Neuronal stem cell (in vitro differentiated cells): Measurements from ENCODE around the gene STT3A.

Experiments used
- DNase-seq: peaks from one replicate; pipeline ENCODE4 v3.0.0-alpha.2; 2013; ENCODE audit warnings: low spot score
- H2AFZ ChIP-seq: one replicate; pipeline ENCODE4 v1.6.1; 2013; ENCODE audit warnings: mild to moderate bottlenecking, low read length, inconsistent platforms
- H2AK5ac ChIP-seq: 2 replicates; pipeline ENCODE4 v1.6.1; 2013; ENCODE audit warnings: low read depth, mild to moderate bottlenecking, inconsistent platforms, low read length, moderate library complexity, mixed read lengths
- H2BK120ac ChIP-seq: 2 replicates; pipeline ENCODE4 v1.6.1; 2013; ENCODE audit warnings: low read depth, mild to moderate bottlenecking, inconsistent platforms, low read length, moderate library complexity, mixed read lengths
- H2BK12ac ChIP-seq: one replicate; pipeline ENCODE4 v1.6.1; 2013; ENCODE audit warnings: low read length, inconsistent platforms
- H2BK15ac ChIP-seq: 2 replicates; pipeline ENCODE4 v1.6.1; 2013; ENCODE audit warnings: mild to moderate bottlenecking, low read length, inconsistent platforms, mixed read lengths
- H2BK5ac ChIP-seq: one replicate; pipeline ENCODE4 v1.6.1; 2013; ENCODE audit warnings: inconsistent platforms, mild to moderate bottlenecking, low read length, moderate library complexity
- H3K14ac ChIP-seq: one replicate; pipeline ENCODE4 v1.6.1; 2013; ENCODE audit warnings: low read length, inconsistent platforms
- H3K18ac ChIP-seq: 2 replicates; pipeline ENCODE4 v1.6.1; 2013; ENCODE audit warnings: low read length, inconsistent platforms
- H3K23ac ChIP-seq: 2 replicates; pipeline ENCODE4 v1.6.1; 2013; ENCODE audit warnings: low read depth, mild to moderate bottlenecking, mixed read lengths, low read length, inconsistent platforms; ENCODE audit not compliant: poor library complexity
- H3K27ac ChIP-seq: replicated peaks from 3 replicates; pipeline ENCODE4 v1.5.1; 2013; ENCODE audit warnings: low read length, inconsistent platforms
- H3K27me3 ChIP-seq, 3 experiments: 2 replicates each; pipeline ENCODE4 v1.6.1; 2013; ENCODE audit warnings: low read length in 3 of 3, mild to moderate bottlenecking in 2 of 3, inconsistent platforms in 1 of 3, low read depth in 1 of 3, mixed read lengths in 1 of 3, moderate library complexity in 1 of 3; ENCODE audit not compliant: control insufficient read depth in 3 of 3, insufficient read depth in 3 of 3
- H3K36me3 ChIP-seq, 2 donors: replicated peaks in 1 of 2; 2 replicates each; pipeline ENCODE4 v1.6.1; 2013; ENCODE audit warnings: low read length in 2 of 2; ENCODE audit not compliant: control insufficient read depth in 2 of 2, insufficient read depth in 2 of 2
- H3K4ac ChIP-seq: 2 replicates; pipeline ENCODE4 v1.6.1; 2013; ENCODE audit warnings: inconsistent platforms, mild to moderate bottlenecking, low read length, moderate library complexity
- H3K4me1 ChIP-seq, 2 donors: 1 replicate in 1 of 2; 2 replicates in 1 of 2; pipeline ENCODE4 v1.6.1; 2013; ENCODE audit warnings: low read length in 2 of 2, low read depth in 1 of 2; ENCODE audit not compliant: control insufficient read depth in 2 of 2, insufficient read depth in 1 of 2
- H3K4me2 ChIP-seq: one replicate; pipeline ENCODE4 v1.6.1; 2013; ENCODE audit warnings: mild to moderate bottlenecking, low read length, inconsistent platforms; ENCODE audit not compliant: insufficient read depth, poor library complexity, severe bottlenecking
- H3K4me3 ChIP-seq, 2 donors: 2 replicates each; pipeline ENCODE4 v1.5.1; 2013; ENCODE audit warnings: low read length in 2 of 2, mild to moderate bottlenecking in 2 of 2, inconsistent platforms in 1 of 2, moderate library complexity in 1 of 2
- H3K79me1 ChIP-seq: one replicate; pipeline ENCODE4 v1.6.1; 2013; ENCODE audit warnings: low read depth, mild to moderate bottlenecking, inconsistent platforms, low read length, moderate library complexity
- H3K9ac ChIP-seq: one replicate; pipeline ENCODE4 v1.6.1; 2013; ENCODE audit warnings: mild to moderate bottlenecking, low read depth, low read length, inconsistent platforms; ENCODE audit not compliant: poor library complexity
- H3K9me3 ChIP-seq, 2 donors: replicated peaks in 1 of 2; 2 replicates each; pipeline versions ENCODE3 to v1.6.1; 2013; ENCODE audit warnings: low read length in 2 of 2, mild to moderate bottlenecking in 2 of 2, inconsistent platforms in 1 of 2, low read depth in 1 of 2, mixed read lengths in 1 of 2, moderate library complexity in 1 of 2; ENCODE audit not compliant: control insufficient read depth in 2 of 2, insufficient read depth in 1 of 2
- H4K8ac ChIP-seq: one replicate; pipeline ENCODE4 v1.6.1; 2013; ENCODE audit warnings: low read depth, mild to moderate bottlenecking, inconsistent platforms, low read length, moderate library complexity
- H4K91ac ChIP-seq: one replicate; pipeline ENCODE4 v1.6.1; 2013; ENCODE audit warnings: low read length, low read depth, mild to moderate bottlenecking, inconsistent platforms; ENCODE audit not compliant: poor library complexity
- WGBS, 2 donors: extraction: QIAGEN DNeasy Blood & Tissue Kit; methylation state at CpG; one replicate each; pipeline ENCODE4 v1.1.7; 2013; ENCODE audit warnings: missing lambda C conversion rate in 2 of 2, mixed read lengths in 1 of 2; ENCODE audit not compliant: insufficient read length in 2 of 2, insufficient replicate concordance in 1 of 2; ENCODE audit errors: extremely low coverage in 2 of 2; 5-methylcytosine and 5-hydroxymethylcytosine counted together

STT3A gene

DNA sequence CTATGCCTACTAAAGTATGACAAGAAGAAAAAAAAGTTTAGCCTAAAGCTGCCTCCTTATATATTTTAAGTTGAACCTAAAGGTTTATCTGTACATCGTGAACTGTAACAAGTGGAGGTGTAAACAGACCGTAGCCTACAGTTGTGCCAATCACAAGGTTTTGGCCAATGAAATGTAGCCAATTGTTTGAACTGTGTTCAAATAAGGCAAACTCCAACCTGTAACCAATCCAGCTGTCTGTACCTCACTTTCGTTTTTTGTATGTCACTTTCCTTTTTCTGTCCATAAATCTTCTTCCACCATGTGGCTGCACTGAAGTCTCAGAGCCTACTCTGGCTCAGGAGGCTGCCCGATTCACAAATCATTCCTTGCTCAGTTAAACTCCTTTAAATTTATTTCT lies 30.2 kb upstream of the STT3A start:
- Histone ChIP-seq H2BK120ac (no peak overlapping the region), H3K4me1 (no peaks in the 10 kb centered on the region), H3K36me3 (no peaks in the 10 kb centered on the region), H3K4me2 (no peak overlapping the region), H4K8ac (no peak overlapping the region), H4K91ac (no peak overlapping the region), H3K27me3 (peaks cover 0 to 8% (median 0%) of the 10 kb centered on the region in 3 experiments), H3K79me1 (peaks cover 2% of the 10 kb centered on the region), H3K18ac (no peak overlapping the region), H3K4ac (no peak overlapping the region), H2AFZ (no peak overlapping the region), H2BK15ac (no peak overlapping the region), H3K23ac (no peak overlapping the region), H3K9ac (no peak overlapping the region), H2BK5ac (no peak overlapping the region), H3K27ac (no peak overlapping the region), H3K9me3 (peaks cover 0 to 4% of the 10 kb centered on the region in 2 donors), H2AK5ac (no peak overlapping the region), H3K4me3 (no peak overlapping the region), H2BK12ac (no peak overlapping the region), H3K14ac (no peak overlapping the region)
- no CpG with 5 or more reads among the region's 4 CpGs for WGBS, 2 donors
- DNase-seq = no peak

DNA sequence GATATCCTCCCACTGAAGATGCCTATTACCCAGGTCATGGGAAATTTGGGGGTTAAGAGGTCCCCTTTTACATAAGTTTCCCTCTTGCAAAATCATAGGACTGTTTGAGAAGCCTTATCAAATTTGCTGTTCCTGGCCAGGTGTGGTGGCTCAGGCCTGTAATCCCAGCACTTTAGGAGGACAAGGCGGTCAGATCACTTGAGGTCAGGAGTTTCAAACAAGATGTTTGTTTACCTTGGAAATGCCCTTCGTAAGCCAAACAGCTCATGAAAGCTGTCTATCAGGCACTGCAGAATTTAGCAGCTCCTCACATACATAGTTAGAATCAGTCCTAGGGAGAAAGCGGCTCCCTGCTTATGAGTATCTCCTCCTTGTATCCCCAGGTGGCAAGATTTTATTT lies 28.3 kb upstream of the STT3A start:
- Histone ChIP-seq H2AFZ (no peak overlapping the region), H2BK12ac (no peak overlapping the region), H3K23ac (no peak overlapping the region), H2BK5ac (no peak overlapping the region), H3K14ac (no peak overlapping the region), H2BK120ac (no peak overlapping the region), H2AK5ac (no peak overlapping the region), H3K4me1 (peaks cover 0 to 1% of the 10 kb centered on the region in 2 donors), H3K9me3 (peaks cover 0 to 4% of the 10 kb centered on the region in 2 donors), H3K9ac (no peak overlapping the region), H3K4me2 (no peak overlapping the region), H3K79me1 (no peaks in the 10 kb centered on the region), H3K27ac (no peak overlapping the region), H3K27me3 (peaks cover 0 to 8% (median 0%) of the 10 kb centered on the region in 3 experiments), H2BK15ac (no peak overlapping the region), H3K18ac (no peak overlapping the region), H3K36me3 (no peaks in the 10 kb centered on the region), H3K4ac (no peak overlapping the region), H3K4me3 (no peak overlapping the region), H4K8ac (no peak overlapping the region), H4K91ac (no peak overlapping the region)
- DNase-seq = no peak
- no CpG with 5 or more reads among the region's 3 CpGs for WGBS, 2 donors

DNA sequence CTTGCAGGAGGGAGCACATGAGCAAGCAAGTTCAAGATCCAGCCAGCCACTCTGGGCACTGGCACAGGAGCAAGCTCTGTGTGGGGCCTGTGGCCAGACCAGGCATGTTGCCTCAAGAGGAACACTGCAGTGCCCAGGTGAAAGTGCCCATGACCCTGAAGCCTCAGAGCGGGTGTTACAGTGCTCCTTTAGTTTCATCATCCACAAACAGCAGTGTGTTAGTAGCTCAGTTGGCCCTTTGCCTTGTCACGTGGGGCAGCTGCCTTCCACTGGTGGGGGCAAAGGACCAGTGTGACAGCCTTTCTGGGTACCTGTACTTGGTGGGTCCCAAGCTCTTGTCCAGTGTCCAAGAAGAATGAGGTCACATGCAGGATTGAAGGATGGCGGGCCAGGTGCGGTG lies 26.4 kb upstream of the STT3A start:
- Histone ChIP-seq H3K4me2 (no peak overlapping the region), H3K23ac (no peak overlapping the region), H3K4ac (no peak overlapping the region), H3K27ac (no peak overlapping the region), H3K4me1 (peaks cover 3 to 5% of the 10 kb centered on the region in 2 donors), H4K8ac (no peak overlapping the region), H3K36me3 (peaks cover 0 to 2% of the 10 kb centered on the region in 2 donors), H3K9me3 (peaks cover 0 to 4% of the 10 kb centered on the region in 2 donors), H3K27me3 (peaks cover 0 to 4% (median 0%) of the 10 kb centered on the region in 3 experiments), H3K9ac (no peak overlapping the region), H3K14ac (no peak overlapping the region), H3K79me1 (peaks cover 4% of the 10 kb centered on the region), H2BK15ac (no peak overlapping the region), H2BK12ac (no peak overlapping the region), H2BK5ac (no peak overlapping the region), H4K91ac (no peak overlapping the region), H3K18ac (no peak overlapping the region), H2AFZ (no peak overlapping the region), H2BK120ac (no peak overlapping the region), H2AK5ac (no peak overlapping the region), H3K4me3 (peak overlapping the region in 1 of 2 donors; percentile 62)
- no peak for DNase-seq
- WGBS, 2 donors = no CpG with 5 or more reads among the region's 4 CpGs

DNA sequence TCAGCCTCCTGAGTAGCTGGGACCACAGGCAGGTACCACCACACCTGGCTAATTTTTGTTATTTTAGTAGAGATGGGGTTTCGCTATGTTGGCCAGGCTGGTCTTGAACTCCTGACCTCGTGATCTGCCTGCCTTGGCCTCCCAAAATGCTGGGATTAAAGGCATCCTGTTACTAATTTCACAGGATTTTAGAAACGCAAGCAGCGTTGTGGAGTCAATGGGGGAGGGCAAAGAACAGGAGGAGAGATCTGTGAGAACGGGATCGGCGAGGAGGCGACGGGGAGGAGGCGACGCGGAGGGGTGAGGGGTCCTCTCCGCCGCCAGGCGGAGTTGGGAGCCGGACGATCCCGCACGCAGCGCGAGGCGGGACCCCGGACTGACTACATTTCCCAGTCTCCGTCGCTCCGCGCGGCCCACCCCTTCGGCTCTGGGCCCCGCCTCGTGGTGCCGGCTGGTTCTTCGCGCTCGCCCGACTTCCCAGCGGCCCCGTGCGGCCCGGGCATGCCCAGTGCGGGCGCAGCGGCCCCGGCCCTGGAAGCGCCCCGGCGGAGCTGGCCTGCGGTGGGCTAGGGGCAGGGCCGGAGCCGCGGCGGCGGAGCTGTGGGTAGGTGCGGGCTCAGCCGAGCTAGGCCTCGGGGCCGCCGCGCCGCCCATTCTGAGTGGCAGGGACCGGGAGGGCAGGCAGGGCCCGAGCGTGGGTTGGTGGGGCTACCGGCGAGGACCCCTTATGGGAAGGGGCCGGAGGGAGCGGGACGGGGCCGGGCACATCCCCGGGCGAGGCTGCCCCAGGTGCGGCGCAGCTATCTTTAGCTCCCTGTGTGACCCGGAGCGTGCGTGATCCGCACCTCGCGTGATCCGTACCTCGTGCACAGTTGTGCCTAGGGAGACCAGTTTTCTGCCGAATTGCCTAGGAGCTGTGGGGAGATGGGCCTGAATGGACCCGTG lies 23.4 kb upstream of the STT3A start, which contains the start of gene EI24:
Gene EI24, plus strand, starts transcription at position 508 of the 945 bp plus-strand sequence. CDS start 3,051 bp downstream, outside the sequence.
- H3K4me1 ChIP-seq = peaks cover 3 to 5% of the 10 kb centered on the region in 2 donors
- peak within 1 kb of the TSS; percentile 99 for H3K9ac ChIP-seq
- no peak within 1 kb of the TSS for H2BK12ac ChIP-seq
- WGBS, 2 donors = no CpG with 5 or more reads among the region's 83 CpGs
- peaks cover 2 to 26% of the 10 kb centered on the region in 2 donors for H3K36me3 ChIP-seq
- H3K18ac ChIP-seq = peak within 1 kb of the TSS; percentile 100
- peaks cover 0 to 4% of the 10 kb centered on the region in 2 donors for H3K9me3 ChIP-seq
- H3K23ac ChIP-seq = peak within 1 kb of the TSS; percentile 34
- peak within 1 kb of the TSS; percentile 96 for H2BK5ac ChIP-seq
- peak within 1 kb of the TSS; percentile 71 for H3K14ac ChIP-seq
- no peaks in the 10 kb centered on the region for H3K27me3 ChIP-seq
- peak within 1 kb of the TSS; percentile 96 to 97 for H3K4me3 ChIP-seq
- peak within 1 kb of the TSS; percentile 68 for H4K8ac ChIP-seq
- H3K27ac ChIP-seq = peak within 1 kb of the TSS; percentile 46
- H2BK120ac ChIP-seq = peak within 1 kb of the TSS; percentile 88
- H3K4ac ChIP-seq = peak within 1 kb of the TSS; percentile 17
- H2AK5ac ChIP-seq = peak within 1 kb of the TSS; percentile 89
- peaks cover 4% of the 10 kb centered on the region for H3K79me1 ChIP-seq
- H4K91ac ChIP-seq = peak within 1 kb of the TSS; percentile 93
- DNase-seq = peak; percentile 91
- peak within 1 kb of the TSS; percentile 94 for H2AFZ ChIP-seq
- H3K4me2 ChIP-seq = peak within 1 kb of the TSS; percentile 91
- no peak within 1 kb of the TSS for H2BK15ac ChIP-seq
